Measurements from ENCODE around the gene MAP3K4.
A peak's percentile ranks its signal among the peaks of the same experiment; 100 is the strongest.

The MAP3K4 gene

GRCh38 chr6:160991406-160992060 lies at the start of gene MAP3K4:
Gene MAP3K4 (plus strand): TSS chr6:160991769. CDS start chr6:160991932, 163 bp downstream.
- peak; percentile 54 to 68 for DNase-seq (ENCODE audit: low read depth in 2 of 2)

- no peak for DNase-seq (ENCODE audit: low read depth in 2 of 2)
These were observed 47.6 kb upstream of the MAP3K4 start for GRCh38 chr6:160943997-160944396.

- no peak for DNase-seq (ENCODE audit: low read depth in 2 of 2)
These were observed 45.9 kb upstream of the MAP3K4 start for GRCh38 chr6:160945516-160946177.

DNA sequence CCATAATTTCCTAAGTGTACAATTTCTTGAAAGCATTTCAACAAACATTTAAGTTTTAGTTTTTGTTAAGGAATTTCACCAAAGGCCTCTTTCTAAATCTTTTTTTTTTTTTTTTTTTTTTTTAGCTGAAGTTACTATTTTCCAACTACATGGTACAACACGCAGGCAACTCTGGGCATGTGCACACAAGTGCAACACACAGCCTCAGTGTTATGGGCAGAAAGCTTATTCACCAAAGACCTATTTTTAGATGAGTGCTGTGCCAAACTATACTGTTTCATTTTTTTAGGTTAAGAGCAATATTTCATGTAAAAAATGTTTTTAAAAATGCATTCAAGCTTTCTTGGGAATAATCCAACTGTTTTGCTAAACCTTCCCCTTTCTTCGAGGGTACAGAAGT lies 42.0 kb upstream of the MAP3K4 start:
- DNase-seq (ENCODE audit: low read depth in 2 of 2): no peak

GRCh38 chr6:160950507-160950906 lies 41.1 kb upstream of the MAP3K4 start:
- DNase-seq (ENCODE audit: low read depth in 2 of 2): no peak

GRCh38 chr6:160951187-160952030 lies 40.2 kb upstream of the MAP3K4 start:
- DNase-seq (ENCODE audit: low read depth in 2 of 2): no peak

DNA sequence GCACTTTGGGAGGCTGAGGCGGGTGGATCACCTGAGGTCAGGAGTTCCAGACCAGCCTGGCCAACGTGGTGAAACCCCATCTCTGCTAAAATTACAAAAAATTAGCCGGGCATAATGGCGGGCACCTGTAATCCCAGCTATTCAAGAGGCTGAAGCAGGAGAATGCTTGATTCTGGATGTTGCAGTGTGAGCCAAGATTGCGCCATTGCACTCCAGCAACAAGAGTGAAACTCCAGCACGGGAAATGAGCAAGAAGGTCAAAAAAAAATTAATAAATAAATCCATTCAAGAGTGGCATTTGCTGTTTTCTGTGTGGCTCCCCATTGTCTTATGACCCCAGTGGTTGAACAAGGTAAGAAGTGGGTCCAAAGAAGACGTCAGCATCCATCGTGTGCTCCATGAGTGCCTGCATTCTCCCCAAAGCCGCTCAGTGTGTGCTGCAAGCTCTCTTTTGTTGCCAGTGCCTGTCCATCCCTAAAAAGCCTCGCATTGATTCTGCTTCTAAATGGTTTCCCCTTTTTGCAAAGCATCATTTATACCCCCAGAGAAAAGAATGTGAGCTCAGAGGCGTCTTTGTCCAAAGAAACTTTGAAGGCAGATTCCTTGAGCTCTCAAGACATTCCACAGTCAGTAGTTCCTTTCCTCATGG lies 38.8 kb upstream of the MAP3K4 start:
- DNase-seq (ENCODE audit: low read depth in 2 of 2): no peak

DNA sequence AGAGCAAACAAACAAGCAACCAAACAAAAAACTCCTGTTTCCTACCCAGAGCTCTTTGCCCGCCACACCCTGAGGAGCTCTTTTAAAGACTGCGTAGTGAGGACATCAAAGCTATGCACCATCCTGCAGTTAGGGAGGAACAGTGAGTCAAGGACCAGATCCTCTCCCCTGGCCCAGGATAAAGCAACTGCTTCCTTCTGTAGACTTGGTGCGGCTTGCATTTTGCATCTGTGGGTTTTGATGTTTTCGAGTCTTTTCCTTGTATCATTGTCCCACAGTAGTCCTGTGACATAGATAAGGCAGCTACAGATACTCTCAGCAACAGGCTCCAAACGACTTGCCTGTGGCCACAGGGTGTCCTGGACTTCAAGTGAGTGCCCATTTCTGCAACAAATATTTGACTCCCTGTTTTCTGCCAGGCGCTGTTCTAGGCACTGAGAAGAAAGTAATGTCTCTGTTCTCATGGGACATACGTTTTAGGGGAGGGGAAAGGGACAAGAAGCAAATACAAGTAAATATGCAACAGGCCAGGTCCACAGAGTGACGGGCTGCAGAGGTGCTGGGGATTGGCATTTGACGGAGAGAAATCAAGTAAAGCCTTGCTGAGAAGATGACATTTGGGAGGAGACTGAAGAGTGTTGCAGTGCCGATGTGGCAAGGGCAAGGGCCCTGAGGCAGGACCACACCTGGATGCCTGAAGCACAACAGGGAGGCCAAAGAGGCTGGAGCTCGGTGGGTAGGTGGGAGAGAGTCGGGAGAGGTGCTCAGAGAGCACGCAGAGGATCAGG lies 35.9 kb upstream of the MAP3K4 start:
- DNase-seq (ENCODE audit: low read depth in 2 of 2): no peak

DNA sequence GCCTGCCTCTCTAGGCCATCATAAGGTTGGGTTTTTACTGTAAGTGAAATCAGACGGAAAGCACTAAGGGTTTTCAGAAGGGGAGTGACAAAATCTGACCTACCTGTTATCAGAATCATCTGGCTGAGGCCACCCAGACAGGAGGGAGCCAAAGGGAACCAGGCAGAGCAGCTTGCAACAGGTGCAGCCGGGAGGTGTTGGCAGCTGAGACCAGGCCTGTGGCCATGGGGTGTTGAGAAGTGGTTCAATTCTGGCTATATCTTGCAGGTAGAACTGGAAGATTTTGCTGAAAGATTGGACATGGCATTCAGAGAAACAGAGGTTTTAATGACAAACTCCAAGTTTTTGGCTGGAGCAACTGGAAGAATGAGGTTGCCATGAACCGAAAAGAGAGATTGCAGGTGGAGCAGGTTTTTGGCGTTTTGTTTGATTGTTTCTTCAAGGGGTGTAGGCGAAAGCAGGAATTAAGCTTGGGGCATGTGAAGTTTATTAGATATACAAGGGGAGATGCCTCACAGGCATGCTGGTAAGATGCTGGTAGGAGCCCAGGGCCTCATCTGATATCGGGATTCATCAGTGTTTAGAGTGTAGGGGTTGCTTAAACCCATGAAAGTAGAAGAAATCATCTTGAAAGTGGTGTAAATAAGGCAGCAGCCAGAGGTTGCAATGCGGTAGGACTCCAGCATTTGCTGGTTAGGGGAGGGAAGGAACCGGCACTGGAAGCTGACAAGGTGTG lies 35.1 kb upstream of the MAP3K4 start:
- DNase-seq (ENCODE audit: low read depth in 2 of 2): no peak

DNA sequence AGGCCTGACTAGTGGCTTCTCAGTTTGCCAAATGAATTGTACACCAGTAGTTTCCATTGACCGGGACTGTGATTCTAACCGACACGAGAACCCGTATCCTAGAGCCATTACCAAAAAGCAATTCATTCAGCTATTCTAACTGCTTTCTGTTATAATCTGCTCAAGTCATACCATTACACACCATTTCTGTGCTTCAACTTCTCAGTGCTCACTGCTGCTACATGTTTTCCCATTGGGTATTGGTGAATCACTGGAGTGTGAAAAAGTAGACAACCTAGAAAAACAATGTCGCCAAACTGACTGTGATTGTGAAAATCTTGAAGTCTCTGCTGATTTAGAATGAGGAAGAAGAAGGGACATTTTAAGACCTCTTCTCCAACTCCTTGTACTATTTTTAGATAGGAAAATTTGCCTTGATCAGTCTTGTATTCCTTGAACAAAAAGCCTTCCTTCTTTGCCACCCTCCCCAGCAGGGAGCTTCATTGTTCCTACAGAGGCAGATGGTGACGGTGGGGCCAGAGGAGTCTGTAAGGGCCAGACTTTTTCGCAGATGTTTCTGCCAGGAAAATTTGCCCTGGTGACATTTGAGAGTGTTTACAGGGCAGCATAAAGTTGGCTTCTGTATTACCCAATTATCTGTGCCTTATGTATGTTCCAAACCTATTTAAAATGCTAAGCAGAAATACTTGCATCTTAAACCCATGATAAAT lies 31.7 kb upstream of the MAP3K4 start:
- no peak for DNase-seq (ENCODE audit: low read depth in 2 of 2)

DNA sequence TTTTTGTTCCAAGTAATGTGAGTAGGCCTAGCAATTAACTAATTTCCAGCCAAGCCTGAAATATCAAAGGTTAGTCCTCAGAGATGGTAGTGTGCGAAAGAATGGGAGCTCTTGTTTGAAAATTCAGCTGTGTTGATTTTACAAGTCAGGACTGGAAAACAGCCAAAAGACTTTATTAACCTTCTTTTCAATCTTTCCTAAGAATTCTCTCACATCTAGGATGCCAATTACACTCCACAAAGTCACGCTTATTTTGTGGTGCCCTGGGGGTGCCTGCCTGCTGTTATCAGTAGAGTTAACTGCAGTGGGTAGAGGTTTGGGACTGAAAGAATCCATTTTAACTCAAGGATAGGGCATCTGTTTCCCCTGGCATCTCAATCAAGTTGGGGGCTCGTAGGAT lies 30.7 kb upstream of the MAP3K4 start:
- no peak for DNase-seq (ENCODE audit: low read depth in 2 of 2)

DNA sequence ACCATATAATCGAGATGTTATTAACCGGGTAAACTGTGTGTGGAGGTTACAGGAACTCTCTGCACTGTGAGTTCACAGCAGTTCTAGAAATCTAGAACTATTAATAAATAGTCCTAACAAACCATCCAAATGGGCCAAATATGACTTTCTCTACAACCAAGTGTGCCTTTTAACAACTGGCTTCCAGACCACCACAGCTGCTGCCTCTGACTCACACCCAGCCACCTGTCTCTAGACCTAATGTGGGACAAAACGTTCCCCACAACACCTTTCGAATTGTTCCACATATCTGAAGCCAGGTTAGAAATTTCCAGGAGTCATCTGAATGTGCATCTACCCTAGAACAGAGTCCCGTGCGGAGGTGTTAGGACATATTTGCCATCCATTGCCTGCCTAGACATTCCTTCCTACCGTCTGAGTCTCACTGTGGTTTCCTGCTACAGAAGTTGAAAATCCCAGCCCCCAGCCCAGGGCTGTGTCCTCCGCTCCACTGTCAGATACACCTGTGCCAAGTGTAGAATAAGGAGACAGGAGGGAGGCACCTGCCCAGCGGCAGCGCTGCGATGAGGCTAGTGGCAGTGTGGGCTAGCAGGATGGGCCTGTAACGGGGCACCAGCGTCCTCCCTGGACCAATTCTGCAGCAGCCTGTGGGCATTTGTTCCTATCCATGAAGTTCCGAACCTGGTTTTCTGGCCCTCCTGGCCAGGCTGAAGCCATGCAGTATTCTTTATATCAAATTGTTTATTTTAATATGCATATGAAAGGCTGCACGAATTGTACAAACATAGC lies 28.5 kb upstream of the MAP3K4 start:
- DNase-seq (ENCODE audit: low read depth in 2 of 2): no peak

- no peak for DNase-seq (ENCODE audit: low read depth in 2 of 2)
These were observed 27.9 kb upstream of the MAP3K4 start for GRCh38 chr6:160963651-160964050.

- DNase-seq (ENCODE audit: low read depth in 2 of 2): no peak
These were observed 25.7 kb upstream of the MAP3K4 start for GRCh38 chr6:160965893-160966292.

DNA sequence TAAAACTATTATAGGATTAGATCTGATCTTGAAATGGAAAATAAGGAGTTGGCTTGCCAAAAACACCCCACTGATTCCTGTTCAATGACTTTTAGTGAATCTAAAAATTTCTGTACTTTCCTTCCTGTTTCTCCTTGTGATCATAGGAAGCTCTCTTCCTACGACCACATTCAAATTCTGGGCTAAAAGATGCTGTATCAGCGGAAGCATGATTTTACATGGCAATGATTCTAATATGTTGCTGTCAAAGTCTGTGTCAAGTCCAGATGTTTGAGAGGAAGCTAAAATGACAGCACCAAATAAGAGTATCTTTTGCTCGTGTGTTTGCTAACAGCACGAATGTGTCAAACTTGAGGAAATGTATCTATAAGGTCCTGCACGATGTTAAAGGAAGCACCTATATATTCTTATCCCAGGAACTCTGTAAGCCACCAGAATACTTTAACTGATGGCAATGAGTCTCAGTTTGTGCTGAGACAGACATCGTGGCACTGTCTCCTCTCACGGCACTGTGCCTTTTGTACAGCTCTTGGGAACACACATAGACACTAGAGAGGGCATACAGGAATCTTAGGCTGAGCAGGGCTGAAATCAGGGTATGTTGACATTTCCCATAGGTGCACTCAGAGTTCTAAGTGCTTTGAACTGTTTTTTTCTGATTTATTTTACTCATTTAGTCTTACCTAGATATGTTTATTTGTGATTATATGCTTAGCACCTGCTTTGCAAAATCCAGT lies 24.9 kb upstream of the MAP3K4 start:
- no peak for DNase-seq (ENCODE audit: low read depth in 2 of 2)

DNA sequence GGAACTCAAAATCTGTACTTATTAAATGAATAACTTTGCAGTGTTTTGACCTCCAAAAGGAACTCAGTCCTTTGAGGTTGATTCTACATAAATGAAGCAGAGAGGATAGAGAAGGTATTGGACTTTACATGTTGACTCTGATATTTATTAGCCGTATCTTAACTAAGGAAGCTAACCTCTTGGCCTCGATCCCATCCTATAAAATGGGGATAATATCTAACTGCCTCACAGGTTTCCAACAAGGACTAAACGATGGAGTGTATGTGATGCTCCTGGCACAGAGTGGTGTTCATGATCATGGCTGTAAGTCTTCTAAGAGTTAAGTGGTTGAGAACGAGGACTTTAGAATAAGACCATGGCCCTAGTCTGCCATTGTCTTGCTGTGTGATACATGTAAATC lies 24.2 kb upstream of the MAP3K4 start:
- no peak for DNase-seq (ENCODE audit: low read depth in 2 of 2)

DNA sequence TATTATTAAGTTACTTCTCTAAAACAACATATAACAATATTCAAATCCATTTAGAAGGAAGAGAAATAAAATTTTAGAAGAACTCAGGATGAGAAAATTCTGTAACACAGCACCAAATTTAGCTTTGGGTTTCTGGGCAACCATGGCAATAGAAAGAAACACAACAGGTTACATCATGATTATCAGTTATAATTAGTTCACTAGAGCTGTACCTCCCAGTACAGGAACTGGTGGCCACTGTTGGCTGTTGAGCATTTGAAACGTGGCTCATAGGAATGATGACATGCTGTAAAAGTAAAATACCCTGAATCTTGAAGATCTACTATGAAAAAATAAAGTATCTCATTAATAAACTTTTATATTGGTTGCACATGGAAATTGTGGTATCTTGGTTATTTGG lies 23.7 kb upstream of the MAP3K4 start:
- DNase-seq (ENCODE audit: low read depth in 2 of 2): no peak

GRCh38 chr6:160971171-160971570 lies 20.4 kb upstream of the MAP3K4 start:
- DNase-seq (ENCODE audit: low read depth in 2 of 2): no peak

GRCh38 chr6:160972111-160972510 lies 19.5 kb upstream of the MAP3K4 start:
- DNase-seq (ENCODE audit: low read depth in 2 of 2): no peak
